Panc1 (cell line): ENCODE data around the gene NCBP1.

Experiments
- POLR2AphosphoS5 ChIP-seq: IDR thresholded peaks from 2 replicates; pipeline ENCODE4 v1.6.1; 2012; ENCODE audit warnings: mild to moderate bottlenecking, low read depth, low read length, moderate library complexity
- SIN3A ChIP-seq: IDR thresholded peaks from 2 replicates; pipeline ENCODE4 v1.6.1; 2012; ENCODE audit warnings: low read depth, mild to moderate bottlenecking, low read length, moderate library complexity, borderline replicate concordance; ENCODE audit not compliant: insufficient read depth
- TCF7L2 ChIP-seq: IDR thresholded peaks from 2 replicates; pipeline ENCODE4 v1.6.1; 2011; ENCODE audit warnings: mild to moderate bottlenecking, low read depth, low read length, inconsistent platforms
- TF ChIP-seq, protein P1 (sequence below): fragments of 450-650 bp; IDR thresholded peaks from 2 replicates; pipeline ENCODE4 v1.5.1; 2017; ENCODE audit warnings: mild to moderate bottlenecking
- TF ChIP-seq, protein P2 (sequence below), 2 experiments: IDR thresholded peaks; 2 replicates each; pipeline ENCODE4 v1.6.1; 2011 to 2012; ENCODE audit warnings: low read depth in 2 of 2, control low read depth in 1 of 2, low read length in 1 of 2, mild to moderate bottlenecking in 1 of 2, moderate library complexity in 1 of 2; ENCODE audit not compliant: insufficient read depth in 1 of 2

- TF ChIP-seq, protein P1, sequence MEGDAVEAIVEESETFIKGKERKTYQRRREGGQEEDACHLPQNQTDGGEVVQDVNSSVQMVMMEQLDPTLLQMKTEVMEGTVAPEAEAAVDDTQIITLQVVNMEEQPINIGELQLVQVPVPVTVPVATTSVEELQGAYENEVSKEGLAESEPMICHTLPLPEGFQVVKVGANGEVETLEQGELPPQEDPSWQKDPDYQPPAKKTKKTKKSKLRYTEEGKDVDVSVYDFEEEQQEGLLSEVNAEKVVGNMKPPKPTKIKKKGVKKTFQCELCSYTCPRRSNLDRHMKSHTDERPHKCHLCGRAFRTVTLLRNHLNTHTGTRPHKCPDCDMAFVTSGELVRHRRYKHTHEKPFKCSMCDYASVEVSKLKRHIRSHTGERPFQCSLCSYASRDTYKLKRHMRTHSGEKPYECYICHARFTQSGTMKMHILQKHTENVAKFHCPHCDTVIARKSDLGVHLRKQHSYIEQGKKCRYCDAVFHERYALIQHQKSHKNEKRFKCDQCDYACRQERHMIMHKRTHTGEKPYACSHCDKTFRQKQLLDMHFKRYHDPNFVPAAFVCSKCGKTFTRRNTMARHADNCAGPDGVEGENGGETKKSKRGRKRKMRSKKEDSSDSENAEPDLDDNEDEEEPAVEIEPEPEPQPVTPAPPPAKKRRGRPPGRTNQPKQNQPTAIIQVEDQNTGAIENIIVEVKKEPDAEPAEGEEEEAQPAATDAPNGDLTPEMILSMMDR: no peak
- TF ChIP-seq POLR2AphosphoS5: no peak
- TF ChIP-seq, protein P2, sequence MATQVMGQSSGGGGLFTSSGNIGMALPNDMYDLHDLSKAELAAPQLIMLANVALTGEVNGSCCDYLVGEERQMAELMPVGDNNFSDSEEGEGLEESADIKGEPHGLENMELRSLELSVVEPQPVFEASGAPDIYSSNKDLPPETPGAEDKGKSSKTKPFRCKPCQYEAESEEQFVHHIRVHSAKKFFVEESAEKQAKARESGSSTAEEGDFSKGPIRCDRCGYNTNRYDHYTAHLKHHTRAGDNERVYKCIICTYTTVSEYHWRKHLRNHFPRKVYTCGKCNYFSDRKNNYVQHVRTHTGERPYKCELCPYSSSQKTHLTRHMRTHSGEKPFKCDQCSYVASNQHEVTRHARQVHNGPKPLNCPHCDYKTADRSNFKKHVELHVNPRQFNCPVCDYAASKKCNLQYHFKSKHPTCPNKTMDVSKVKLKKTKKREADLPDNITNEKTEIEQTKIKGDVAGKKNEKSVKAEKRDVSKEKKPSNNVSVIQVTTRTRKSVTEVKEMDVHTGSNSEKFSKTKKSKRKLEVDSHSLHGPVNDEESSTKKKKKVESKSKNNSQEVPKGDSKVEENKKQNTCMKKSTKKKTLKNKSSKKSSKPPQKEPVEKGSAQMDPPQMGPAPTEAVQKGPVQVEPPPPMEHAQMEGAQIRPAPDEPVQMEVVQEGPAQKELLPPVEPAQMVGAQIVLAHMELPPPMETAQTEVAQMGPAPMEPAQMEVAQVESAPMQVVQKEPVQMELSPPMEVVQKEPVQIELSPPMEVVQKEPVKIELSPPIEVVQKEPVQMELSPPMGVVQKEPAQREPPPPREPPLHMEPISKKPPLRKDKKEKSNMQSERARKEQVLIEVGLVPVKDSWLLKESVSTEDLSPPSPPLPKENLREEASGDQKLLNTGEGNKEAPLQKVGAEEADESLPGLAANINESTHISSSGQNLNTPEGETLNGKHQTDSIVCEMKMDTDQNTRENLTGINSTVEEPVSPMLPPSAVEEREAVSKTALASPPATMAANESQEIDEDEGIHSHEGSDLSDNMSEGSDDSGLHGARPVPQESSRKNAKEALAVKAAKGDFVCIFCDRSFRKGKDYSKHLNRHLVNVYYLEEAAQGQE (IDR thresholded peaks at IDR 0.05; ENCODE audit: insufficient read depth in 1 of 2, low read depth in 2 of 2, low read length in 1 of 2): no peak
- TF ChIP-seq TCF7L2: no peak
- no peak for TF ChIP-seq SIN3A
Observed at GRCh38 chr9:97666907-97667686, 33.5 kb downstream of the NCBP1 start.
